Brain microvascular endothelial cell (primary cell): Measurements from ENCODE around the gene DNAH11.

Experiments
- DNase-seq: peaks from one replicate; pipeline ENCODE4 v3.0.0-alpha.2; 2020
- H3K27ac ChIP-seq: fragments of 250-450 bp; sonication (Bioruptor Pico); 2 replicates; pipeline ENCODE4 v1.5.1; 2020; ENCODE audit warnings: mild to moderate bottlenecking, moderate library complexity
- H3K27me3 ChIP-seq: fragments of 250-450 bp; sonication (Bioruptor Pico); replicated peaks from 2 replicates; pipeline ENCODE4 v1.5.1; 2020; ENCODE audit warnings: mild to moderate bottlenecking
- H3K36me3 ChIP-seq: fragments of 250-450 bp; sonication (Bioruptor Pico); replicated peaks from 2 replicates; pipeline ENCODE4 v1.5.1; 2020; ENCODE audit warnings: mild to moderate bottlenecking
- H3K4me3 ChIP-seq: 2 replicates; pipeline ENCODE4 v1.5.1; 2011; ENCODE audit warnings: low read depth, mild to moderate bottlenecking, control low read depth, low read length, moderate library complexity
- CTCF ChIP-seq: IDR thresholded peaks from 2 replicates; pipeline ENCODE4 v1.5.1; 2011; ENCODE audit warnings: low read depth, mild to moderate bottlenecking, moderate library complexity, low read length, control low read depth, inconsistent platforms; ENCODE audit errors: missing control alignments
- in situ Hi-C: cut with HindIII; loops from 2 replicates; pipeline ENCODE4 v1.10.0; 2017; ENCODE audit warnings: low sequenced_read_pairs, low pct_ligation_motif_present

The DNAH11 gene

GRCh38 chr7:21777921-21778320 is 235.1 kb downstream of the DNAH11 start:
- no peak overlapping the region for H3K27ac ChIP-seq
- in situ Hi-C loops: no loop called here
- H3K36me3 ChIP-seq: no peaks in the 10 kb centered on the region
- no peak for DNase-seq
- TF ChIP-seq CTCF: no peak
- H3K27me3 ChIP-seq: no peaks in the 10 kb centered on the region
- H3K4me3 ChIP-seq: no peak overlapping the region

GRCh38 chr7:21778953-21779352 is 236.1 kb downstream of the DNAH11 start:
- no peak overlapping the region for H3K27ac ChIP-seq
- in situ Hi-C loops: no loop called here
- H3K4me3 ChIP-seq: no peak overlapping the region
- no peaks in the 10 kb centered on the region for H3K36me3 ChIP-seq
- DNase-seq: no peak
- H3K27me3 ChIP-seq: no peaks in the 10 kb centered on the region
- no peak for TF ChIP-seq CTCF

GRCh38 chr7:21782996-21783395 is 240.2 kb downstream of the DNAH11 start:
- no peak for DNase-seq
- in situ Hi-C loops: no loop called here
- Histone ChIP-seq H3K27me3 (no peaks in the 10 kb centered on the region), H3K27ac (no peak overlapping the region), H3K36me3 (no peaks in the 10 kb centered on the region), H3K4me3 (no peak overlapping the region)
- TF ChIP-seq CTCF: no peak

- in situ Hi-C loops: no loop called here
- Histone ChIP-seq H3K27me3 (no peaks in the 10 kb centered on the region), H3K4me3 (no peak overlapping the region), H3K27ac (no peak overlapping the region), H3K36me3 (no peaks in the 10 kb centered on the region)
- no peak for TF ChIP-seq CTCF
- DNase-seq: no peak
Observed at GRCh38 chr7:21784989-21785388, 242.2 kb downstream of the DNAH11 start.

GRCh38 chr7:21805791-21806190 is 263.0 kb downstream of the DNAH11 start:
- H3K27ac ChIP-seq: no peak overlapping the region
- no peak for DNase-seq
- no peak for TF ChIP-seq CTCF
- in situ Hi-C loops: no loop called here
- no peaks in the 10 kb centered on the region for H3K36me3 ChIP-seq
- no peak overlapping the region for H3K4me3 ChIP-seq
- no peaks in the 10 kb centered on the region for H3K27me3 ChIP-seq

GRCh38 chr7:21806388-21806787 is 263.5 kb downstream of the DNAH11 start:
- H3K27ac ChIP-seq: no peak overlapping the region
- no peaks in the 10 kb centered on the region for H3K36me3 ChIP-seq
- H3K27me3 ChIP-seq: no peaks in the 10 kb centered on the region
- no peak for TF ChIP-seq CTCF
- DNase-seq: no peak
- in situ Hi-C loops: no loop called here
- H3K4me3 ChIP-seq: no peak overlapping the region
